HG02943 (cell line): ENCODE data around the gene CRTC1.

ENCODE experiments used
- ATAC-seq: cut with Tn5 transposase; IDR thresholded peaks from one replicate; pipeline ENCODE4 v1.9.1; 2021; ENCODE audit warnings: mild to moderate bottlenecking, low read depth, moderate library complexity; ENCODE audit not compliant: unreplicated experiment

The CRTC1 gene

GRCh38 chr19:18697680-18698079 is 14.2 kb downstream of the CRTC1 start:
- no peak for ATAC-seq

DNA sequence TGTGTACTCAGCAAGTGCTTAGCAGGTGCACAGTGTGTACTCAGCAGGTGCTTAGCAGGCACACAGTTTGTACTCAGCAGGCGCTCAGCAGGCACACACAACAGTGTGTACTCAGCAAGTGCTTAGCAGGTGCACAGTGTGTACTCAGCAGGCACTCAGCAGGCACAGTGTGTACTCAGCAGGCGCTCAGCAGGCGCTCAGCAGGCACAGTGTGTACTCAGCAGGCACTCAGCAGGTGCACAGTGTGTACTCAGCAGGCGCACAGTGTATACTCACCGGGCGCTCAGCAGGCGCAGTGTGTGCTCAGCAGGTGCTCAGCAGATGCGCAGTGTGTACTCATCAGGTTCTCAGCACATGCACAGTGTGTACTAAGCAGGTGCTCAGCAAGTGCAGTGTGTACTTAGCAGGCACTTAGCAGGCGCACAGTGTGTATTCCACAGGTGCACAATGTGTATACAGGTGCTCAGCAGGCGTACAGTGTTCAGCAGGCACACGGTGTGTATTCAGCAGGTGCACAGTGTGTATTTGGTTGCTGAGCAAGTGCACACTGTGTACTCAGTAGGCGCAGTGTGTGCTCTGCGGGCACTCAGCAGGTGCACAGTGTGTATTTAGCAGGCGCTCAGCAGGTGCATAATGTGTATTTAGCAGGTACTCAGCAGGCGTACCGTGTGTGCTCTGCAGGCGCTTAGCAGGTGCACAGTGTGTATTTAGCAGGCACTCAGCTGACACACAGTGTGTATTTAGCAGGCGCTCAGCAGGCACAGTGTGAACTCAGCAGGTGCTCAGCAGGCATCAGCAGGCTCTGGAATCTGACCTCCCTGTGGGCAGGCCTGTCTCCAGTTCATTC is 15.1 kb downstream of the CRTC1 start:
- no peak for ATAC-seq

DNA sequence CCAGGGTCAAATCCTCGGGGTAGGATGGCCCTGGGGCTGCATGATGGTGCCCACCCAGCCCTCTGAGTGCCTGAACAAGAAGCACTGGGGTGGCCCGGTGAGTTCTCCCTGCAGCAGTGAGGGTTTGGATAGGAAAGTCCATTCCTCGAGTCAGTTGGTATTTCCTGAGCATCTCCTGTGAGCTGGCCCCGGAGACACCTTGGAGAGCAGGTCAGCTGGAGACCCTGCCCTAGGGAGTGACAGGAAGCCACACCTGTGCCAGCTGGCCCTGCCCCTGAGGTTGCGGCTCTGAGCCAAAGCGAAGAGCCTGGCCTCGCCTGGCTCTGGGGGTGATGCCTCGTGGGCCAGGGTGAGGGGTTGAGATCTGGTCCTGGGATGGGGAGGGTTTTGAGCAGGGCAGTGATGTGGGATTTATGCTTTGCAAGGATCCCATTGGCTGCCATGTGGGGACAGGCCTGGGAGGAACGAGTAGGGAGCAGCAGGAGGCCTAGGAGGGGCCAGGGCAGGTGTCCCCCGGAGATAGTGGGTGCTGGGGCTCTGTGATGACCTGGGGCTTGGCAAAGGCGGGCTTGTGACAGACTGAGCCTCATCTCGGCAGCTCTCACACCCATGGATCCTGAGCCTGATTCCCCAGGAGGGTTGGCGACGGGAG is 16.0 kb downstream of the CRTC1 start:
- ATAC-seq = no peak

DNA sequence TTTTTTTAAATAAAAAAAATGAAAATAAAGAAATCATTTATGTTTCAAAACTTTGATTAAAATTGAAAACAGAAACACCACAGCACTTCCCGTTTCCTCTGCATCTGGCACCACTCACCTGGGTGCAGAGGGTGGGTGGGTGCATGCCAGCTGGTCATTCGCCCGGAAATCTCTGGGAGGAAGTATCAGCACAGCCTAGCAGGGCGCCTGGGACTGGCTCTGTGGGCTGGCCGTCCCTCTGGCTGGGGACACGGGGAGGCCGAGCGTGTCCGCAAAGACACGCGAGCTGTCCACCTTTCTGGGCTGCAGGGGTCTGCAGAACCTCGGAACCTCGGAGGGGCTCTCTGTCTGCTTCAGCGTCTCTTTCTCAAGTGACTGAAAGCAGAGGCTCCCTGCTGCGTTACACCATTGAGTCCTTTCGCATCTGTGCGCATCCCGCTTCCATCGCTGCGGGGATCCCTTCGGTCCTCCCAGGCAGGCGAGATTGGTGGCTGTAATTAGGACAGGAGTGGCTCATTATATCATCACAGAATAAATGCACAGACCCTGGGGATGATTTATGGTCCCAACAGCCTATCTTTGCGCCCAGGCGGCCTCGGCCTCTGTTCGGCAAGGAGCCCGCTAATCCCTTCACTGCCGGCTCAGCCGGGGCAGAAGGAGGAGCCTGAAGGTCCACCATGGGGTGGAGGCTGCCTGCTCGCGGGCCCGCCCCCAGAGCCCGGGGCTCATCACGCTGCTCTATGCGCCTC is 17.2 kb downstream of the CRTC1 start:
- peak; percentile 56 for ATAC-seq

GRCh38 chr19:18701250-18701608 is 17.7 kb downstream of the CRTC1 start:
- ATAC-seq = peak; percentile 24

GRCh38 chr19:18704054-18704453 is 20.6 kb downstream of the CRTC1 start:
- ATAC-seq = no peak

GRCh38 chr19:18704971-18705370 is 21.5 kb downstream of the CRTC1 start:
- no peak for ATAC-seq

DNA sequence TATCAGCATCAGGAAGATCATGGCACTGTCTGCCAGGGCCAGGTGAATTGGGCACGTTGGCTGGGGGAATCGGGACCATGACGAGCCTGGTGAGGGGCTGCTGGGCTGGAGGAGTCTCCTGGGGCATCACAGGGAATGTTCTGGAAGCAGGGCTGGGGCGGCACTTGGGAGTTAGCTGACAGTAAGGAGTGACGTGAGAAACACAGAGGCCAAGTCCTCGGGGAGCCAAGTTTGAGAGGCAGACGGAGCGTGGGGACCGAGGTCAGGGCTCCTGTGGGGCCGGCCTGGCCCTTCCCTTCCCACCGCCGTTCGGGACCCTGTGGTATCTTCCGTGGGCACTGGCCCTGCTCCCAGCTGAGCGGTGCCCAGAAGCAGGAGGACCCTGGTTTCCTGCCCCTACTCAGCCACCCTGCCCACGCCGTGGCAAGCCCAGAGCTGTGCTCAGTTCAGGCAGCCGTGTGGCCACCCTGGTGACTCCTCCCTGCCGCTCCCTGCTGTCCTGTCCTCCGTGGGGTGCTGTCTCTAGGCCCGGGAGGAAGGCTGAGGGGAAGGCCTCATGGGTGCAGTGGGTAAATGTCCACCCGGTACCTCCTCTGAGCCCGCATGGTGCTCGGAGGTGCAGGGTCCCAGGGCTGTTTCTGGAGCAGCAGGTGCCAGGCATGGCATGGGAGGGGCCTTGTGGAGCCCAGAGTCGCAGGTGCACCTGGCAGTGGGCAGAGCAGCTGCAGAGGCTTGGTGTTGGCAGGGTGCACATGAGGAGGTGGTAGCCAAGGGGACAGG is 25.2 kb downstream of the CRTC1 start:
- no peak for ATAC-seq

GRCh38 chr19:18709546-18709945 is 26.1 kb downstream of the CRTC1 start:
- ATAC-seq = no peak

GRCh38 chr19:18710186-18710585 is 26.7 kb downstream of the CRTC1 start:
- no peak for ATAC-seq

DNA sequence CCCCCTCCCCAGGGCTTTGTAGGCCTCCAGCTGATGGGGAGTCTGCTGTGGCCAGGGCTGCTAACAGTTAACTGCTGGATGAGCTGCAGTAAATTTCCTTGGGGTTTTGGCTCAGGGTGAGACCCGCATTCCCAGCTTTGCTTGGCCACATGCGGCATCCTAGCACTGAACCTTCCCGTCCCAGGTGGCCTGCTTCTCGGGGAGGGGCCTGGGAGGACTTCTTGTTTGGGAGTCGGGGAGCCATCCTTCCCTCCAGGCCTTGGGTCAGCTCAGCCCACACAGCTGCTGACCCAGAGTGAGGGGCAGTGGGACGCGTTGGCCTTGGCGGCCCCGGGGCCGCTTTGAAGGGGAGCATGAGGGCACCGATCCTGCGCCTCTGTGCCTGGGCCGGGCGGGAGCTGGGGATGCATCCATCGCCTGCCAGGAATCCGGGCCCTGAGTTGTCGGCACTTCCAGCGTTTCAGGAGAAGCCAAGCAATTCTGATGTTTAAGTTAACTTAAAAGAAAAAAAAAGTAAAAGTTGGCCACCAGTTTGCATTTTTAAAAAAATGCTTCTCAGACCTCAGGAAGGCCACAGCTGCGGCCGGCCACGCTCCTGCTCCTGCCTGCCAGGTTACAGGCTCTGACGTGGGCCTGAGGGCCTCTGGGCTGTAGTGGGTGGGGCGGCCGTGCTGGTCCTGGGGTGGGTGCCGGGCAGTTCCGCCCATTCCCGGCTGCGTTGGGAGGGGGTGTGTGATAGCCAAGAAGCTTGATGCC is 27.7 kb downstream of the CRTC1 start:
- no peak for ATAC-seq

DNA sequence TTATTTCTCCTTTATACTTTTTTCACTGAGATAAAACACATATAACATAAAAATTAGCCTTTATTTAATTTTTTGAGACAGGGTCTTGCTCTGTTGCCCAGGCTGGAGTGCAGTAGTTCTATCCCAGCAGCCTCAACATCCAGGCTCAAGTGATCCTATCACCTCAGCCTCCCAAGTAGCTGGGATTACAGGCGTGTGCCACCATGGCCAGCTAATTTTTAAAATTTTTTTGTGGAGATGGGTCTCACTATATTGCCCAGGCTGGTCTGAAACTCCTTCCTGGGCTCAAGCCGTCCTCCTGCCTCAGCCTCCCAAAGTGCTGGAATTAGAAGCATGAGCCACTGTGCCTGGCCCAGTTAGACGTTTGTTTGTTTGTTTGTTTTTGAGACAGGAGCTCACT is 28.4 kb downstream of the CRTC1 start:
- ATAC-seq = no peak

- ATAC-seq = no peak
Measured at GRCh38 chr19:18712981-18713380, 29.5 kb downstream of the CRTC1 start.

- no peak for ATAC-seq
Measured at GRCh38 chr19:18713550-18714117, 30.2 kb downstream of the CRTC1 start.

- no peak for ATAC-seq
Measured at GRCh38 chr19:18715416-18715815, 31.9 kb downstream of the CRTC1 start.

GRCh38 chr19:18716857-18717256 is 33.4 kb downstream of the CRTC1 start:
- no peak for ATAC-seq

GRCh38 chr19:18717601-18718000 is 34.1 kb downstream of the CRTC1 start:
- no peak for ATAC-seq

DNA sequence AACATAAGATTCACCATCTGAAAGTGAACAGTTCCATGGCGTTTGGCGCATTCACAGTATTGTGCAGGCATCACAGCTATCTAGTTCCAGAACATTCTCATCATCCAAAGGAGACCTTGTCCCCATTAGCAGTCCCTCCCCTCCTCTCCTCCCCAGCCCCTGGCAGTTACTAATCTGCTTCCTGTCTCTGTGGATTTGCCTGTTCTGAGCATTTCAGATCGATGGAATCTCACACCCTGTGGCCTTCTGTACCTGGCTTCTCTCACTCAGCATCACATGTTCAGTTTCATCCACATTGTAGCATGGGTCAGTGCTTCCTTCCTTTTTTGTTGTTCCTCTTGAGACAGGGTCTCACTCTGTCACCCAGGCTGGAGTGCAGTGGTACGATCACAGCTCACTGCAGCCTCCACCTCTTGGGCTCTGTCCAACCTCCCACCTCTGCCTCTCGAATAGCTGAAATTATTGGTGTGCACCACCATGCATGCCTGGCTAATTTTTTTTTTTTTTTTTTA is 34.6 kb downstream of the CRTC1 start:
- ATAC-seq = no peak

DNA sequence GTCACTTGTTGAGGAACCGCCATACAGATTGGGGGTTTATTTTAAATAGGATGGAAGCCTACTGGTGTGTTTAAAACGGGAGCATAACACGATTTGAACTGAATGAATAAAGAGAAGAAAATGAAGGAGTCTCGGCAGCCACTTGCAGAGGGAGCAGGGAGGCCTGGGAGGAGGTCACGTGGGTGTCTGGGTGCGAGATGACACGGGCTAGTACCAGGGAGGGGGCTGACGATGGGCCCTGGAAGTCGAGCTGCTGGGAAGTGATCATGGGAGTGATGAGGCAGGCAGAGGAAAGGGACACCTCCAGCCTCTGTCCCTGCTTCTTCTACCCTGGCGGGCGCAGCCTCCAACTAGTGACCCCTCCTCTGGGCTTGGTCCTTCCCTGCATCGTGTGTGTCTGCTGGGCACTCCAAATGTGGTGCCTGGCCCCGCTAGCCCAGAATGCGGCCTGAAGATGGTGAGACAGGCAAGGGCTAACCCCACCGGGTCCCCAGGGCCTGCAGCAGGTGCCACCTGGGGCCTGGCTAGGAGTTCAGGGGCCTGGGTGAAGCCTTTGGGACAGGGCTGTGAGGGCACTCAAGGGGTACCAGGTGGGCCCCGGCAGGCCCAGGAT is 35.5 kb downstream of the CRTC1 start:
- ATAC-seq = no peak
